ENCODE measurements around the gene MYDGF.
"Not testable (repeated sequence)": the region's sequence is repeated elsewhere in the genome, so short reads cannot be mapped to it uniquely, and the experiment has no call there.

DNA sequence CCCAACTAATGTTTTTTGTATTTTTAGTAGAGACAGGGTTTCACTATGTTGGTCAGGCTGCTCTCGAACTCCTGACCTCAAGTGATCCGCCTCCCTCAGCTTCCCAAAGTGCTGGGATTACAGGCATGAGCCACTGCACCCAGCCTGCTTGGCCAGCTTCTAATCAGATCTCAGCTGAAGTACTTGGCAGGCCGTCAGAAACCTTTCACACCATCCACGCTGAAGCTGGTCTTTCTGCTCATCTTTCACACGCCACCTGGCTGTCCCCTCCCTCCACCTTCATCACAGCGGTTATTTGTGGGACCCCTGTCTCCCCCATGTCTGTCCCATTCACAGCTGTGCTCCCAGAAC, 45.0 kb upstream of the MYDGF start:
- TF ChIP-seq, protein P1, sequence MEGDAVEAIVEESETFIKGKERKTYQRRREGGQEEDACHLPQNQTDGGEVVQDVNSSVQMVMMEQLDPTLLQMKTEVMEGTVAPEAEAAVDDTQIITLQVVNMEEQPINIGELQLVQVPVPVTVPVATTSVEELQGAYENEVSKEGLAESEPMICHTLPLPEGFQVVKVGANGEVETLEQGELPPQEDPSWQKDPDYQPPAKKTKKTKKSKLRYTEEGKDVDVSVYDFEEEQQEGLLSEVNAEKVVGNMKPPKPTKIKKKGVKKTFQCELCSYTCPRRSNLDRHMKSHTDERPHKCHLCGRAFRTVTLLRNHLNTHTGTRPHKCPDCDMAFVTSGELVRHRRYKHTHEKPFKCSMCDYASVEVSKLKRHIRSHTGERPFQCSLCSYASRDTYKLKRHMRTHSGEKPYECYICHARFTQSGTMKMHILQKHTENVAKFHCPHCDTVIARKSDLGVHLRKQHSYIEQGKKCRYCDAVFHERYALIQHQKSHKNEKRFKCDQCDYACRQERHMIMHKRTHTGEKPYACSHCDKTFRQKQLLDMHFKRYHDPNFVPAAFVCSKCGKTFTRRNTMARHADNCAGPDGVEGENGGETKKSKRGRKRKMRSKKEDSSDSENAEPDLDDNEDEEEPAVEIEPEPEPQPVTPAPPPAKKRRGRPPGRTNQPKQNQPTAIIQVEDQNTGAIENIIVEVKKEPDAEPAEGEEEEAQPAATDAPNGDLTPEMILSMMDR (IDR thresholded peaks at IDR 0.05; ENCODE audit: insufficient read depth, low read depth, low read length), result not testable (repeated sequence)
- TF ChIP-seq EZH2 (IDR thresholded peaks at IDR 0.05; ENCODE audit: insufficient read depth, low read length), result not testable (repeated sequence)

Measured in astrocyte (in vitro differentiated cells and primary cell).